ENCODE data around the gene TTLL7.

The TTLL7 gene

GRCh38 chr1:83857716-83858115 is 141.2 kb downstream of the TTLL7 start:
- DNase-seq: no peak

DNA sequence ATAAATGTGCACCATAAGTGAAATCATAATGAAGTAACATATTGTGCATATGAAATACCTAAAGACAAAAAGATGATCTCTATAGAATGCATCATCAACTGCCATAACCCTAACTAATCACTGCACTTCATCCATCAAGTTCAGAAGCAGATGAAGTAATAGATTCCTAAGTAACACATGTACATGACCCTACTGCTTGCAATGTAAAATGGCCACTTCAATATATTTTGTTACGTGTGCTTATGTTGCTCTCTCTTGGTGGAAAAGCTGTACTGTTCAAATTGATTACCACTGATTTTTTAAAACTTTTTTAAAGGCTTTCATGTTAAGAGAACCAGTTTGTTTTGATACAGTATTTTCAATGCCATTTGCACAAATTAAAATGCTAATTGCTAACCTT is 141.8 kb downstream of the TTLL7 start:
- no peak for DNase-seq

DNA sequence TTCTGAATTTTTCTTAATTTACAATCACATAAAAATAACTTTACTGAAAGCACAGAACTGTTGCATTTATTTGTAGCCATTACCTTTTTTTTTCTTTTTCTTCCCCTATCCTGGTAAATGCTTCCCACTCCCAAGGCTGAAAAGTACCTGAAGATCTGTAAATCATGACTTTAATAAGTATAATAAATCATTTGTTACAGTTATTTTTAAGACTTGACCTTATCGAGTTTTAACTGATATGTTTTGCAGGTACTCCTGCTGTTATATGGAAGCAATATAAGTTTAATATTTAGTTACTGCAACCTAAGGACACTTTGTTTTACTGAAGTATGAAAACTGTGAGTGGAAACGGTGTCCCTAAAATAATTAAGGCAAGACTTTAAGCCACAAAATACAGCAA is 142.6 kb downstream of the TTLL7 start:
- DNase-seq: no peak

DNA sequence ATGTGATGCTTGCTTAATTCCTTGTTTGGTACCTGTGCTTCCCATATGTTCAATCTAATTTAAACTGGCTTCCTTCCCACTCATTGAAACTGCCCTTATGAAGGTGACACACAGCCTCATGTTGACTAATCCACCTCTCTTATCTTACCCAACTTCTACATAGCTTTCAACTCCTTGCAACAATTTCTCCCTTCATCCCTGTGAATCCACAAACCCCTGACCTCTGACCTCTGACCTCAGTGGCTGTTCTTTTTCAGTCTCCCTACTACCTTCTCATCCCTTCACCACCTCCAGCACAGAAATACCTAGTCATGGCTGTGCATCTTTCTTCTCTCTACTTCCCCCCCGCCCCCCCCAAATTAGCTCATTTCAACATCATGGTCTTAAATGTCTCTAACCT is 144.5 kb downstream of the TTLL7 start:
- DNase-seq: no peak

DNA sequence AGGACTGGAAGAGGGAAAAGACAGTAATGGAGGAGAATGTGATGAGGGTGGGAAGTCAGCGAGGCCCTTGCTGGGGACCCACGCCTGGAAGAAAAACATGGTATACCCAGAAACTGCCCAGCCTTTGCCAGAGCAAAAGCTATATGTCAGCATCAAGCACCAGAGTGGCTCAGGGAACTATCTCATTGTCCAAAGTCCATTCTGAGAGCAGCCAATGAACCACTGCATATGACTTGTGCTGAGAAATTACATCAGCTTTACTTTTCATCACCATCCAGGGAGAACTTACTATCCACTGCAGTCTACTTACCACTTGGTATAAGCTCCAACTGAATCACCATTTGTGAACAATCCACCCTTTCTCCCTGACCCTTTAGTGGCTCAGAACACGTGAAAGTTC is 148.1 kb downstream of the TTLL7 start:
- DNase-seq: no peak

DNA sequence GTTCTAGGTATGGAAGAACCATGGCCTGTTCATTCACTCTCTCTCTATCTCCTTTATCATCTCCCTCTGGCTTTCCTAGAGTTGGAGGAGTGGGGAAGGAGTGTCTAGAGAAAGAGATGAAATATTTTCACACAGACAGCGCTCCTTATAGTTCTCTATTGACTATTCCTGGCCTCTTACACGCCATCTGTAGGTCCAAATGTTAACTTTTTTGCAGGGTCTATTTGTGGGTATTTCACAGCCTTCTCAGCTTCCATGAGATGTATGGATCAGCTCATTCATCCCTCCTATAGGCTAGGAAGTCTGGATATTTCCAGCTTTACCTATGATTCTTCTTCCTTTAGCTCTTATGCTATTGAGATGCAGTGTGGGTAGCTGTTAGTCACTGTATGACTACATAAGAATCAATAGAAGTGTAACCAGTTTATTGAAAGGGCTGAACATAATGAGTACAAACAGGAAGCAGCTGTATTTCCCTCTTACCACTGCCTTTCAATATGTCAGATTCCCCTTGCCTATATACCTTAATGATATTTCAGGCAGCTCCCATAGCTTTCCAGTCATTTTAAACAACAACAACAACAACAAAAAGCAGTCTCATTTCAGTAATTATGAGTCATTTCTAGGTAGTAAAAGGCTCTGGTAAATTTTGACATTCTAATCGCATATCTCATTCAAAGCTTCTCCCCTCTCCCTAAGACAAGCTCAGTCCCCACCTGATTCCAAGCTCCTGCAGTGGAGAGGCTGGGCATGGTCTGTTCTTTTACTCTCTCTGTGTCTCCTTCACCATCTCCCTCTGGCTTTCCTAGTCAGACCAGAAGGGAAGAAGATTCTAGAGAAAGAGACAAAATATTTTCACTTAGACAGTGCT is 149.5 kb downstream of the TTLL7 start:
- DNase-seq: no peak

GRCh38 chr1:83846138-83846537 is 152.8 kb downstream of the TTLL7 start:
- no peak for DNase-seq

- DNase-seq: no peak
Measured at GRCh38 chr1:83845437-83846071, 153.4 kb downstream of the TTLL7 start.

GRCh38 chr1:83844546-83844945 is 154.4 kb downstream of the TTLL7 start:
- DNase-seq: no peak

DNA sequence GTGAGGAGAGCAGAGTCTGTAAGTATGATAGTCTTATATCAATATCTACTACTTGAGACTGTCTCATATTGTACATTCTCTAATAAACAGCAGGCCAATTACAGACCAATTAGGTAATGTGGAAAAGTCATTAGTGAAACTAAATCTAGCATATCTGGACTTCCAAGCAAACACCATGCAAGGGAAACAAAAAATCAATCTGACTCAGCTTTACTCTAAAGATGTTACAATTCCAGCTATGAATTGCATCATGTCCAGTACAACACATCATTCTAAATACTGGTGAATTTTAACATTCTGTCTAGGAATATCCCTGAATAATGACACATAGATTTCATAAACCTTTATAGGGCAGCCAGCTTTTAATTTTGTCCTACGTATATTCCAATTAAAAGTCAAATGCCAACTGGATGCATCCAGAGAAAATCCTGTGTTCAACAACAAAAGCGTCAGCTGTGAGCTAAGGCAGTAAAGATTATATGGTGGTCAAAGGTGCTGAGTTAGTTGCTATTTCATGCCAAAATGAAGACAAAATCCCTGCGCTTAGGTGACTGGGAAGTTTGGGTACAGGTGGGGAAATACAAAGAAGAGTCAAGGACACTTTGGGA is 159.3 kb downstream of the TTLL7 start:
- no peak for DNase-seq

DNA sequence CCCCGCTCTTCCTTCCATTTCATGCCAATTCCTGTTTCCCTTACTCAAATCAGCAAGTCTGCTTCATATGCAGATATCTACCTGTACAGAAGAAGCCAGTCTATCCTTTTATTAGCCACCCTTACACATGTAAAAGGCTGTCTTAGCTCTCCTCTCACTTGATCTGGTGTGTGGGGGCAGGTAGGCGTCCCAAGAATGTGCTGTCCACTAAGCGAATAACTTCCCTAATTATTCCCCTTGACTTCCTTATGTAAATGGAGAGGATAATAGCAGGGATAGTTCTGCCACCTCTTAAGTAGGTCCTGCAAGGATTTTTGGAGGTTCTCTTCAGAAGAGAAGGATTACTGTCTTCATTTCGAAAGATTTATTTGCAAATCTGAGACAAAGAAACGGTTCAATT is 160.4 kb downstream of the TTLL7 start:
- no peak for DNase-seq

DNA sequence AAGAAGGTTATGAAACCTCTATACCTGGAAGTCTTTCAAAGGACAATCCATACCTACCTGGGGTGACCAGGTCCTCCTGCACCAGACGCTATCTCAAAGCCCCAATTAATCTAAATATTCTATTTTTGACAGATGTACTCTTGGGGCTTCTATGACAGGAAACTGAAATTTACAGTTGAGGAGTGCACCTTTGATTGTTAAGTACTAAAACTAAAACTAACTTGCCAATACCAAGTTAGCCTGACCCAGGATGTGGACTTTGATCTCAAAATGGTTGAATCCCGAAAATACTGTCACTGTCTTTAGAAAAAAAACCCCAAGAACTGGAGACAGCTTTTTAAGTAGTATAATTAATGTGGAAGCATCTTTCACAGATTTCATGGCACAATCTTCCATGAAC is 162.4 kb downstream of the TTLL7 start:
- DNase-seq: no peak

- no peak for DNase-seq
Measured at GRCh38 chr1:83834621-83835264, 164.2 kb downstream of the TTLL7 start.

DNA sequence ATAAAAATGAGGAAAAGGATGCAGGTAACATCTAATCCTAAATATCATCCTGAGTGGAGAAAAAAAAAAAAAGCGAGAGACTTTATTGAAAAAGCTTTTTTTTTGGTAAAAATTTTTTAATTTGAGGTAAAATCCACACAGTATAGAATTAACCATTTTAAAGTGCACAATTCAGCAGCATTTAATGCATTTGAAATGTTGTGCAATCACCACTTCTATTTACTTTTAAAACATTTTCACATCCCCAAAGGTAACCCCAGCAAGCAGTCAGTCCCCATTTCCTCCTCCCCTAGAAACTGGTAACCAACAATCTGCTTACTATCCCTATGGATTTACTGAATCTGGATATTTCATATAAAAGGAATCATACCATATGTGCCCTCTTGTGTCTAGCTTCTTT is 166.7 kb downstream of the TTLL7 start:
- no peak for DNase-seq

DNA sequence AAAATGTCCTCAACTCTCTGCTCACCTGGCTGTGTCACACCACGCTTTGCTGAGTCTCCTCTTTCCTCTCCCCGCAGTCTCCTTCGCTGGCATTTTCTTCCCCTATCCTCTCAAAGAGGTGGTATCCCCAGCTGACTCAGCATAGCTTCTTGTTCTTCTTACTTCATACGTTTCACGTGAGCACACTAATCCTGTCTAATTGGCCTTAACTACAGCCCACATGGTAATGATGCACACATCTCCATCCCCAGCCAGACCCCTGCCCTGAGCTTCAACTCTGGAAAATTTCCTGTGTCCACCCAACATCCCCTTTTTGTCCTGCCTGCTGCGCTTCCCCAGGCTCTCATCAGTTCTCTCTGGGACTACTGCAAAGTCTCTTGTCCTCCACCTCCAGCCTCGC is 169.8 kb downstream of the TTLL7 start:
- DNase-seq: no peak

DNA sequence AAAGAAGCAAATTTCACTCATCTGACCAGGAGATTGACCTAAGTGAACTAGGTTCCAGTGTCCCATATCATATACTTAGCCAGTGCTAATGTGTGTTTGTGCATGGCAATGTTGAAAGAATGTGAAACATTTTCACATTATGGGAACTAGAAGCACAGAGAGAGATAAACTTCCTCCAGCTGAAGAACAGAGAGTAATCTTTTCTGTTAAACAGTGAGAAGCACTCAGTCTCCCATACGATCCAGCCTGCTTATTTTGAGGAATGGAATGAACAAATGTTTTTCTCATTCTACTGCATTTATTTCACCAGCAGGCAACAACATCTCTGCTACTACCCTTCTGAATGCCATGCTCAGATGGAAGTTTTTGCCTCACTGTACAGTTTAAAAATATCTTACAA is 170.5 kb downstream of the TTLL7 start:
- no peak for DNase-seq

GRCh38 chr1:83827741-83828140 is 171.2 kb downstream of the TTLL7 start:
- no peak for DNase-seq

GRCh38 chr1:83822208-83822607 is 176.7 kb downstream of the TTLL7 start:
- DNase-seq: no peak

GRCh38 chr1:83819436-83819835 is 179.5 kb downstream of the TTLL7 start:
- DNase-seq: no peak

DNA sequence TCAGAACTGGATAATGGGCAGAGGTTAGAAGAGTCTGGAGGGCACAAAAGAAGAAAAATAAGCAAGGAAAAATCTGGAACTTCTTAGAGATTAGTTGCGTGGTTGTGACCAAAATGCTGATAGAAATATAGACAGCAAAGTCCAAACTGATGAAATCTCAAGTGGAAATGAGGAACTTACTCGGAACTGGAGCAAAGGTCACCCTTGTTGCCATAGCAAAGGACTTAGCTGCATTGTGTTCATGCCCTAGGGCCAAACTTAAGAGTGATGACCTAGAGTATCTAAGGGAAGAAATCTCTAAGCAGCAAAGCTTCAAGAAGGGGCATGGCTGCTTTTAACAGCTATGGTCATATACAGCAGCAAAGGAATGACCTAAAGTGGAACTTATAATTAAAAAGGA is 180.0 kb downstream of the TTLL7 start:
- peak; percentile 55 for DNase-seq

DNA sequence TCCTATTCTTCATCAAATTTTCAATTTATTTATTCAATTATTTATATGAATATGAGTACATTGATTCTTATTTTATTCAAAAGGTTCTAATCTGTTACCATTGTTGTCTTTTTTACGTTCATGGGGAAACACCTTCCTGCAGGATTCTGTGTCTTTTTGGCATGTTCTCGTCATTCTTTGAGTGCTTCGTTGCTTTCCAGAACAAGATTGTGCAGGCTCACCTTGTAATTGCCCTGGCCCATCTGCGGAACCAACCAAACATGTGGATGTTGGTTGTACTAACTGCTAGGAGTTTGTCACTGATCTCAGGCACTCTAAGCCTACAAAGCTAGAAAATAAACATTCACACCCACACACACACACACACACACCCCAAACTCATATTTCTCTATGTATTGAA is 182.1 kb downstream of the TTLL7 start:
- no peak for DNase-seq

GRCh38 chr1:83815330-83815729 is 183.6 kb downstream of the TTLL7 start:
- DNase-seq: no peak
